GM10248 (cell line): ENCODE data around the gene FRMD6.

Experiments used
- CTCF ChIA-PET: fragments of 300-600 bp; sonication (Branson Sonifier 250); formaldehyde crosslinking; extraction: SDS; loops from one replicate; lab custom pipeline; 2021; ENCODE audit warnings: antibody characterized with exemption; lab: Yijun Ruan, JAX
- POLR2A ChIA-PET: fragments of 350-650 bp; sonication (Branson Sonifier 250); formaldehyde crosslinking; extraction: SDS; loops from one replicate; lab custom pipeline; 2020; ENCODE audit warnings: antibody characterized with exemption; lab: Yijun Ruan, JAX
- DNase-seq: peaks from one replicate; pipeline ENCODE4 v3.0.0; 2012; ENCODE audit errors: extremely low spot score
- CTCF ChIP-seq: IDR thresholded peaks from 2 replicates; pipeline ENCODE4 v1.5.1; 2012; ENCODE audit warnings: mild to moderate bottlenecking, low read depth; ENCODE audit errors: extremely low read depth, missing control alignments, control extremely low read depth

Gene FRMD6

GRCh38 chr14:51609251-51609954 is 42.3 kb upstream of the FRMD6 start:
- CTCF ChIA-PET, result interaction anchor here (1.1 to 1.3 kb wide), 2 partner anchors 12 to 43 kb away, joined by 4 to 5 read pairs; no protein-coding TSS in a partner anchor
- no peak for DNase-seq

GRCh38 chr14:51609955-51610283 is 41.8 kb upstream of the FRMD6 start:
- TF ChIP-seq CTCF, result no peak
- ChIA-PET CTCF (interaction anchor here (1.1 to 1.3 kb wide), 2 partner anchors 11 to 42 kb away, joined by 4 to 5 read pairs; no protein-coding TSS in a partner anchor), POLR2A (no interaction called here)
- DNase-seq, result no peak

More at GRCh38 chr14:51609251-51609954, 42.3 kb upstream of the FRMD6 start:
- no peak for TF ChIP-seq CTCF
- POLR2A ChIA-PET, result no interaction called here

GRCh38 chr14:51610771-51611170 is 40.9 kb upstream of the FRMD6 start:
- CTCF ChIA-PET, result interaction anchor here (1.3 kb wide), 1 partner anchor 42 kb away, joined by 4 read pairs; no protein-coding TSS in a partner anchor

GRCh38 chr14:51612449-51612848 is 39.3 kb upstream of the FRMD6 start:
- ChIA-PET POLR2A (no interaction called here), CTCF (interaction anchor here (1.8 kb wide), 1 partner anchor 10 kb away, joined by 8 read pairs; no protein-coding TSS in a partner anchor)

More at GRCh38 chr14:51610771-51611170, 40.9 kb upstream of the FRMD6 start:
- no peak for TF ChIP-seq CTCF
- no peak for DNase-seq
- POLR2A ChIA-PET, result no interaction called here

GRCh38 chr14:51613416-51613815 is 38.3 kb upstream of the FRMD6 start:
- ChIA-PET CTCF (interaction anchor here (1.8 kb wide), 2 partner anchors 10 to 17 kb away, joined by 5 to 8 read pairs; no protein-coding TSS in a partner anchor), POLR2A (no interaction called here)
- no peak for DNase-seq
- TF ChIP-seq CTCF, result no peak

More at GRCh38 chr14:51612449-51612848, 39.3 kb upstream of the FRMD6 start:
- no peak for DNase-seq
- no peak for TF ChIP-seq CTCF

- ChIA-PET POLR2A (no interaction called here), CTCF (interaction anchor here (1.6 to 1.8 kb wide), 3 partner anchors 18 to 33 kb away, joined by 4 to 5 read pairs (median 4); no protein-coding TSS in a partner anchor)
- DNase-seq, result no peak
- TF ChIP-seq CTCF, result no peak
Measured at GRCh38 chr14:51614707-51615106, 37.0 kb upstream of the FRMD6 start.
